Right cardiac atrium (tissue), 5 donors: Measurements from ENCODE around the gene CNTNAP2. TPM values are rescaled to one million over a fixed set of nuclear protein-coding genes. Genes with fewer than 3 reads are reported as not detected.
"Not testable (repeated sequence)": the region's sequence is repeated elsewhere in the genome, so short reads cannot be mapped to it uniquely, and the experiment has no call there.

Experiments used
- ATAC-seq, 2 donors: fragments of 200-7000 bp; cut with Tn5 transposase; one replicate each; pipeline versions ENCODE4 v1.8.0 to v1.9.1; 2020; ENCODE audit warnings: moderate library complexity in 2 of 2, mild to moderate bottlenecking in 1 of 2
- DNase-seq, 3 donors: peaks; one replicate each; pipeline ENCODE4 v3.0.0-alpha.2; 2020
- H3K27ac ChIP-seq: one replicate; pipeline ENCODE4 v1.5.1; 2013; ENCODE audit warnings: mild to moderate bottlenecking, low read length, control low read depth, moderate library complexity
- H3K27me3 ChIP-seq: one replicate; pipeline ENCODE4 v1.6.1; 2013; ENCODE audit not compliant: control insufficient read depth, insufficient read depth
- H3K4me1 ChIP-seq: one replicate; pipeline ENCODE4 v1.6.1; 2013; ENCODE audit warnings: low read length; ENCODE audit not compliant: control insufficient read depth, insufficient read depth
- H3K4me3 ChIP-seq: one replicate; pipeline ENCODE4 v1.5.1; 2013; ENCODE audit warnings: low read length, control low read depth
- H3K9me3 ChIP-seq: one replicate; pipeline ENCODE4 v1.6.1; 2013; ENCODE audit warnings: low read length; ENCODE audit not compliant: control insufficient read depth
- WGBS: extraction: QIAGEN DNeasy Blood & Tissue Kit; methylation state at CpG from one replicate; pipeline ENCODE4 v1.1.7; 2013; 5-methylcytosine and 5-hydroxymethylcytosine counted together
- intact Hi-C, 4 donors: fragments of 100-400 bp; cut with DNase I; formaldehyde crosslinking; loops; one replicate each; pipeline versions ENCODE4 v1.11.0 to v1.14.0; 2022 to 2023
- polyA plus RNA-seq: library from polyadenylated mRNA; stranded (reverse); fragments of 200-250 nt; gene quantifications from one replicate; pipeline ENCODE4 v1.2.3, GENCODE V29; 2013
- total RNA-seq, 4 donors: library from RNA; stranded (reverse); fragmentation: NEBNext Ultra II Directional; extraction: Animal tissue kit (Norgen Biotek cat#: 25700); gene quantifications; one replicate each; pipeline ENCODE4 v1.2.1, GENCODE V29; 2021
- donor health status: healthy with polysubstance abuse.
- donor health status: DM: no; HTN: yes; CAD: no.
- donor health status: DM: no; HTN: no; CAD: no.
- donor health status: DM: no; HTN: yes; CAD: no; lungs with severe emphysema.
- donor health status: DM: yes; HTN: yes; CAD: no.

CNTNAP2 gene
- total and polyA plus RNA-seq, 5 donors: 0.23 to 1.7 (median 0.91) TPM; not detected in 1

DNA sequence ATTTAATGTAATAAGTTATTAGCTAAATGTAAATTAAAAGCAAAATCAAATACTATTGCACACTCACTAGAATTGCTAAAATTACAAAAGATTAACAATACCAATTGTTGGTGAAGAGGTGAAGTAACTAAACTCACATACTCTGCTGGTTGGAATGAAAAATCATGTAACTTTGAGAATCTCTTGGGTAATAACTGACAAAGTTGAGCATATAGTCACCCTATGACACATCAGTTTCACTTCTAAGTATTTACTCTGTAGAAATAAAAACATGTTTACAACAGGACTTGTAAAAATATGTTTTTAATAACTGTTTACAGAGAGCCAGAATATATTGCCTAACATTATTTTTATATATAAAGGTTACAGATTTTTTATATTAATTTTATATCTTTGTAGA is 33.6 kb downstream of the CNTNAP2 start:
- Histone ChIP-seq H3K4me1 (no peaks in the 10 kb centered on the region), H3K9me3 (no peaks in the 10 kb centered on the region), H3K27ac (no peak overlapping the region), H3K27me3 (no peaks in the 10 kb centered on the region), H3K4me3 (no peak overlapping the region)
- ATAC-seq (no peak), DNase-seq (no peak)
- intact Hi-C loops: no loop called here

GRCh38 chr7:146172112-146172511 is 55.5 kb downstream of the CNTNAP2 start:
- Histone ChIP-seq H3K4me1 (no peaks in the 10 kb centered on the region), H3K27me3 (no peaks in the 10 kb centered on the region), H3K9me3 (no peaks in the 10 kb centered on the region), H3K4me3 (no peak overlapping the region), H3K27ac (no peak overlapping the region)
- intact Hi-C loops: no loop called here
- no peak for DNase-seq
- ATAC-seq: no peak
- 81% methylated on average over 2 of the region's 2 CpGs for WGBS

- H3K27me3 ChIP-seq: no peaks in the 10 kb centered on the region
- no peak overlapping the region for H3K4me3 ChIP-seq
- no peaks in the 10 kb centered on the region for H3K9me3 ChIP-seq
- DNase-seq (no peak), ATAC-seq (no peak)
- no peaks in the 10 kb centered on the region for H3K4me1 ChIP-seq
- no peak overlapping the region for H3K27ac ChIP-seq
- 65% methylated on average over 2 of the region's 2 CpGs for WGBS
- intact Hi-C loops: no loop called here
These were observed 59.1 kb downstream of the CNTNAP2 start for GRCh38 chr7:146175716-146176115.

DNA sequence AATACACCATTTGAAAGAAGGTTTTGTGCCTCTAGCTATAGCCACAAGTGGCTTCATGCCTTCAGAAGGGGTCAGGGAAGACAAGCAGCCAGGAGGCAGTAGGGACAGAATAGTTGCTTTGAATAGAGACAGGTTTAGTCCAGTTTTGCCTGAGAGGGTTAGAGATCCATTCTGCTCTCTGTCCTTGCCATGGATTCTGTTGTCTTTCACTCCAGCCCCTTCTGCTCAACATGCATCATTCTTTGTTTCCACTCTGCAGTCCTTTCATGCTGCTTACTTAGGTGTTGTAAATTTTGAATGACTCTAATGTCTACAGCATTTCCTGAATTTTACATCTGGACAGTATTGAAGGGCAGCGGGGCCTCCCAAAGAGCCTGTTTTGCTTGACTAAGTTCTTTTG is 60.3 kb downstream of the CNTNAP2 start:
- H3K27me3 ChIP-seq: no peaks in the 10 kb centered on the region
- WGBS: 69% methylated on average over 1 of the region's 1 CpG
- H3K4me1 ChIP-seq: no peaks in the 10 kb centered on the region
- ATAC-seq (no peak), DNase-seq (no peak)
- intact Hi-C loops: no loop called here
- H3K9me3 ChIP-seq: no peaks in the 10 kb centered on the region
- H3K27ac ChIP-seq: no peak overlapping the region
- H3K4me3 ChIP-seq: no peak overlapping the region

DNA sequence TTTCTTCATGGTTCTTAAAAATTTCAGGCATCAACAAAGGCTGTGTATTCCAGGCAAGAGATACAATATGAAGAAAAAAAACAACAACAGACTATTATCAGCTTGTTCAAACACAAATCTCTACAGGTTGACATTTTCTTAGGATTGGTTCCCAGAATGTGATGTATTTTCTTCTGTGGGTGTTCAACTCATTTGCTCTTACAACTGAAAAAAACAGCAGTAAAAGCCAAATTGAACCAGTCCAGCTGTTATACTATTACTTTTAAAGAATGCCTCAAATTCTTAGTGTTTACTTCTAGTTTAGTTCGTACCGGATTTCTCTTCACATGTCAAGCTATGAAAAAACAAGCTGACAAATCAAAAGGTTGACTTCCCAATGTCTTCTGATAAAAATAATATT is 60.7 kb downstream of the CNTNAP2 start:
- H3K9me3 ChIP-seq: no peaks in the 10 kb centered on the region
- H3K4me3 ChIP-seq: no peak overlapping the region
- intact Hi-C loops: no loop called here
- no peaks in the 10 kb centered on the region for H3K27me3 ChIP-seq
- no peaks in the 10 kb centered on the region for H3K4me1 ChIP-seq
- 71% methylated on average over 2 of the region's 2 CpGs for WGBS
- ATAC-seq (no peak), DNase-seq (no peak)
- H3K27ac ChIP-seq: no peak overlapping the region

GRCh38 chr7:146185844-146186243 is 69.2 kb downstream of the CNTNAP2 start:
- intact Hi-C loops: no loop called here
- no peak overlapping the region for H3K27ac ChIP-seq
- no peak overlapping the region for H3K4me3 ChIP-seq
- no peaks in the 10 kb centered on the region for H3K9me3 ChIP-seq
- ATAC-seq (no peak), DNase-seq (no peak)
- no peaks in the 10 kb centered on the region for H3K27me3 ChIP-seq
- WGBS: 54% methylated on average over 2 of the region's 2 CpGs
- no peaks in the 10 kb centered on the region for H3K4me1 ChIP-seq

DNA sequence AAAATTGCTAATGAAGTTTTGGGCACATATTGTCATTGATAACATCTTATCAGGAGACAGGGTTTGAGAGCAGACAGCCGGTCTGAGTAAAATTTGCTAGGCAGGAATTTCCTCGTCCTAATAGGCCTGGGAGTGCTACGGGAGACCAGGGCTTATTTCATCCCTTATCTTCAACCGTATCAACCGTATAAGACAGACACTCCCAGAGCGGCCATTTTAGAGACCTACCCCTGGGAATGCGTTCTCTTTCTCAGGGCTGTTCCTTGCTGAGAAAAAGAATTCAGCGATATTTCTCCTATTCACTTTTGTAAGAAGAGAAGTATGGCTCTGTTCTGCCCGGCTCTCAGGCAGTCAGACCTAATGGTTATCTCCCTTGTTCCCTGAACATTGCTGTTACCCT is 74.8 kb downstream of the CNTNAP2 start:
- H3K27me3 ChIP-seq, H3K27ac ChIP-seq, H3K4me3 ChIP-seq, H3K4me1 ChIP-seq, ATAC-seq, intact Hi-C loops, DNase-seq, H3K9me3 ChIP-seq: not testable (repeated sequence)
- 80% methylated on average over 9 of the region's 9 CpGs for WGBS

- intact Hi-C loops: no loop called here
- 64% methylated on average over 1 of the region's 1 CpG for WGBS
- no peak for DNase-seq
- H3K27me3 ChIP-seq: no peaks in the 10 kb centered on the region
- no peak overlapping the region for H3K27ac ChIP-seq
- no peaks in the 10 kb centered on the region for H3K4me1 ChIP-seq
- H3K4me3 ChIP-seq: no peak overlapping the region
- ATAC-seq: no peak
- H3K9me3 ChIP-seq: no peaks in the 10 kb centered on the region
These were observed 85.3 kb downstream of the CNTNAP2 start for GRCh38 chr7:146201945-146202344.

GRCh38 chr7:146206270-146206669 is 89.7 kb downstream of the CNTNAP2 start:
- intact Hi-C loops: no loop called here
- Histone ChIP-seq H3K27ac (no peak overlapping the region), H3K9me3 (no peaks in the 10 kb centered on the region), H3K4me3 (no peak overlapping the region), H3K4me1 (no peaks in the 10 kb centered on the region), H3K27me3 (no peaks in the 10 kb centered on the region)
- ATAC-seq: no peak
- WGBS: 52% methylated on average over 2 of the region's 2 CpGs
- DNase-seq: no peak

- Histone ChIP-seq H3K27ac (no peak overlapping the region), H3K4me1 (no peaks in the 10 kb centered on the region), H3K4me3 (no peak overlapping the region), H3K9me3 (no peaks in the 10 kb centered on the region), H3K27me3 (no peaks in the 10 kb centered on the region)
- WGBS: 84% methylated on average over 1 of the region's 1 CpG
- no peak for ATAC-seq
- DNase-seq: no peak
- intact Hi-C loops: no loop called here
These were observed 91.9 kb downstream of the CNTNAP2 start for GRCh38 chr7:146208492-146208891.

- intact Hi-C loops: no loop called here
- DNase-seq (no peak), ATAC-seq (no peak)
- WGBS: 70% methylated on average over 4 of the region's 4 CpGs
- Histone ChIP-seq H3K27me3 (no peaks in the 10 kb centered on the region), H3K4me3 (no peak overlapping the region), H3K9me3 (no peaks in the 10 kb centered on the region), H3K4me1 (no peaks in the 10 kb centered on the region), H3K27ac (no peak overlapping the region)
These were observed 98.2 kb downstream of the CNTNAP2 start for GRCh38 chr7:146214842-146215241.

DNA sequence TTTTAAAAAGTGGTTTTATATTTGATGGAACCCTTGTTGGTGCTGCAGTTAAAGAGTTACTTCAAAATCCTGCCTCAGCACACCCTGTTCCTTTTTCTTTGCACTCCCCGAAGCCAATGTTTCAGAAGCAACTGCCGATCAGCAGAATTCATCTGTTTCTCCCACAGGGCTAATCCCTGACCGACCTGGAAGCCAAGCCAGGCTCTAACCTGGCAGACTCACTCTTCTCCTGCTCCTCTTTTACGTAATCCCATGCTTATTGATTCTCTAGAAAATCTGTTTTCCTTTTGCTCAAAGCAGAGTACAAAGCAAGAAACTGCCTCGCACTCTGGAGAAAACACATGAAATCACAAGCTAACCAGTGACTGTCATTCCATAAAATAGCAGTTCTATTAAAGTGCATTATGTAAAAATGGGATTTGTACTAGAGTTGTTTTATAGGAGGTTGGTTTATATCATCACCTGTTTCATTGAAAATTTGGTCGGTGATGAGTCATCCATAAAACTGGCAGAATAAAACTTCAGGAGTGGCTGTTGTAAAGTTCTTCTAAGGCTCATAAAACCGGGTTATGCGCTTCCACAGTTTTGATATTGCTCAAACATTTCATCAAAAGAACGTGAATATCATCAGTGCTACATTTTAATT is 99.9 kb downstream of the CNTNAP2 start:
- H3K9me3 ChIP-seq: no peaks in the 10 kb centered on the region
- intact Hi-C loops: no loop called here
- DNase-seq: no peak
- 64% methylated on average over 9 of the region's 9 CpGs for WGBS
- ATAC-seq: no peak
- H3K27ac ChIP-seq: no peak overlapping the region
- no peaks in the 10 kb centered on the region for H3K27me3 ChIP-seq
- H3K4me3 ChIP-seq: no peak overlapping the region
- no peaks in the 10 kb centered on the region for H3K4me1 ChIP-seq
